ENCODE results near the gene TEX35.
"Not testable (repeated sequence)": the region's sequence is repeated elsewhere in the genome, so short reads cannot be mapped to it uniquely, and the experiment has no call there.

Gene TEX35

GRCh38 chr1:178543290-178543607 lies 30.3 kb downstream of the TEX35 start:
- peak; percentile 3 for DNase-seq

GRCh38 chr1:178544531-178544930 lies 31.6 kb downstream of the TEX35 start:
- DNase-seq, result no peak

- no peak for DNase-seq
Measured at GRCh38 chr1:178548108-178548507, 35.2 kb downstream of the TEX35 start.

- no peak for DNase-seq
Measured at GRCh38 chr1:178551307-178551706, 38.4 kb downstream of the TEX35 start.

- DNase-seq, result no peak
Measured at GRCh38 chr1:178551940-178552339, 39.0 kb downstream of the TEX35 start.

GRCh38 chr1:178552856-178553255 lies 39.9 kb downstream of the TEX35 start:
- no peak for DNase-seq

- DNase-seq, result not testable (repeated sequence)
Measured at GRCh38 chr1:178554351-178554750, 41.4 kb downstream of the TEX35 start.

GRCh38 chr1:178555613-178556012 lies 42.7 kb downstream of the TEX35 start:
- DNase-seq, result not testable (repeated sequence)

GRCh38 chr1:178558816-178559215 lies 45.9 kb downstream of the TEX35 start:
- not testable (repeated sequence) for DNase-seq

GRCh38 chr1:178560871-178561376 lies 48.0 kb downstream of the TEX35 start:
- DNase-seq, result no peak

- DNase-seq, result no peak
Measured at GRCh38 chr1:178563099-178563820, 50.4 kb downstream of the TEX35 start.

GRCh38 chr1:178564086-178564782 lies 51.3 kb downstream of the TEX35 start:
- DNase-seq, result no peak

GRCh38 chr1:178564783-178565180 lies 51.9 kb downstream of the TEX35 start:
- no peak for DNase-seq

GRCh38 chr1:178565586-178565985 lies 52.7 kb downstream of the TEX35 start:
- DNase-seq, result no peak

- peak; percentile 46 for DNase-seq
Measured at GRCh38 chr1:178566187-178566586, 53.3 kb downstream of the TEX35 start.

GRCh38 chr1:178571807-178572206 lies 58.9 kb downstream of the TEX35 start:
- no peak for DNase-seq
